DOHH2 (cell line): ENCODE data around the gene ZBED5.

Experiments
- EZH2phosphoT487 ChIP-seq: fragments of 200-600 bp; sonication (generic); IDR thresholded peaks from 2 replicates; pipeline ENCODE4 v1.6.1; 2017; ENCODE audit warnings: borderline replicate concordance, mild to moderate bottlenecking, antibody characterized with exemption, low read length, moderate library complexity, mixed read lengths
- TF ChIP-seq, protein P1 (sequence below): fragments of 200-600 bp; sonication (generic); IDR thresholded peaks from one replicate; pipeline ENCODE4 v1.5.1; 2014; ENCODE audit warnings: antibody characterized with exemption, mild to moderate bottlenecking, low read depth, low read length; ENCODE audit not compliant: poor library complexity, severe bottlenecking

DNA sequence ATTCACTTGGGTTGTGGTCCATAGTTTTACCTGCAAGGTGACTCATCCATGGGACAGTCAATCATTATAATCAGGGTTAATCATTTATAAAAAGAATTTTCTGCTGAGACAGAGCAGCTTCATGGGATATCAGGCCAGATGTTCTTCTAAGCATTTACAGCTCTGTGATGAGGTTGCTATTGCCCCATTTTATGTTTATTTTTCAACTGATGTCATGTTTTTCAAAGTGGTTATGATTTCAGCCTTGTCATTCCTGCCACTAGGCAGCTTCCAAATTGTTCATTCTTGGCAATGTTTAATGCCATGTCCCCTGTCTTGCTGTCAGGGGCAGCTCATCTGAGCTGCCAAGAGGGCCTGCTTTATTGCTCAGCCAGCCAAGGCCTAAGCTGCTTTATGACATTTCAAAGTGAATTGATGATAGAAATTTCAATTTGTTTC is 35.9 kb upstream of the ZBED5 start:
- TF ChIP-seq, protein P1, sequence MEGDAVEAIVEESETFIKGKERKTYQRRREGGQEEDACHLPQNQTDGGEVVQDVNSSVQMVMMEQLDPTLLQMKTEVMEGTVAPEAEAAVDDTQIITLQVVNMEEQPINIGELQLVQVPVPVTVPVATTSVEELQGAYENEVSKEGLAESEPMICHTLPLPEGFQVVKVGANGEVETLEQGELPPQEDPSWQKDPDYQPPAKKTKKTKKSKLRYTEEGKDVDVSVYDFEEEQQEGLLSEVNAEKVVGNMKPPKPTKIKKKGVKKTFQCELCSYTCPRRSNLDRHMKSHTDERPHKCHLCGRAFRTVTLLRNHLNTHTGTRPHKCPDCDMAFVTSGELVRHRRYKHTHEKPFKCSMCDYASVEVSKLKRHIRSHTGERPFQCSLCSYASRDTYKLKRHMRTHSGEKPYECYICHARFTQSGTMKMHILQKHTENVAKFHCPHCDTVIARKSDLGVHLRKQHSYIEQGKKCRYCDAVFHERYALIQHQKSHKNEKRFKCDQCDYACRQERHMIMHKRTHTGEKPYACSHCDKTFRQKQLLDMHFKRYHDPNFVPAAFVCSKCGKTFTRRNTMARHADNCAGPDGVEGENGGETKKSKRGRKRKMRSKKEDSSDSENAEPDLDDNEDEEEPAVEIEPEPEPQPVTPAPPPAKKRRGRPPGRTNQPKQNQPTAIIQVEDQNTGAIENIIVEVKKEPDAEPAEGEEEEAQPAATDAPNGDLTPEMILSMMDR: no peak
- TF ChIP-seq EZH2phosphoT487: no peak
